GDM1 (cell line): Measurements from ENCODE around the gene URI1.
"Not testable (repeated sequence)": the region's sequence is repeated elsewhere in the genome, so short reads cannot be mapped to it uniquely, and the experiment has no call there.

Experiments
- DNase-seq: peaks from one replicate; lab custom pipeline; 2025; lab: John Stamatoyannopoulos, UW

URI1 gene

DNA sequence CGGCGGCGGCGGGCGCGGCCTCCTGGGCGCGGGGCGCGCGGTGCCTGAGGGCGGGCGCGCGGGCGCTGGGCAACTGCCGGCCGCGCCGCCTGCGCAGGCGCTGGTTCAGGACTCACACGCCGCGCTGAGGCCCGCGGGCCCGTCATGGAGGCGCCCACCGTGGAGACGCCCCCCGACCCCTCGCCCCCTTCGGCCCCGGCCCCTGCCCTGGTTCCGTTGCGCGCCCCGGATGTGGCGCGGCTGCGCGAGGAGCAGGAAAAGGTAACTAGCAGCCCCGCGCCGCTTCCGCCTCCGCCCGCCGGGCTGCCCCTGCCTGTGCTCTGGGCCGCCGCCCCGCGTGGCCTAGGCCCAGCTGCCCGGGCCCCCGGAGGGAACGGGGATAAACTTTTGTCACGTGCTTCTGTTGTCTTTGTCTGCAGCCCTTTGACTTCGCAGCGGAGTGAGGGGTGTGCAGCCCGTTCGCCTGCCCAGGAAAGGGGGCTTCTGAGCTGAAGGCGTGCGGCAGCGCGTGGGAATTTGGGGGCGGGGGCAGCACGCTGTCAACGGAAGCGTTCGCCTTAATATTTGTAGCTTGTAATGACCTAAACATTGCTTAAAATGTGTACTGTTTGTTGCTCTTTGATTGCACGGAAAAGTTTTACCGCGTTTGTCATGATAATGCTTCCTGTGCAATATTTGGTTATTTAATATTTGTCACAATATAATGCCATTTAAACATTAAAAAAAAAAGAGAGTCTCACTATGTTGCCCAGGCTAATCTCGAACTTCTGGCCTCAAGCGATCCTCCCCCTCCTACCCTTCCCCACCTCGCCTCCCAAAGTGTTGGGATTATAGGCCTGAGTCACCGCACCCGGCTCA lies 594 bp downstream of the URI1 start:
- no peak for DNase-seq

DNA sequence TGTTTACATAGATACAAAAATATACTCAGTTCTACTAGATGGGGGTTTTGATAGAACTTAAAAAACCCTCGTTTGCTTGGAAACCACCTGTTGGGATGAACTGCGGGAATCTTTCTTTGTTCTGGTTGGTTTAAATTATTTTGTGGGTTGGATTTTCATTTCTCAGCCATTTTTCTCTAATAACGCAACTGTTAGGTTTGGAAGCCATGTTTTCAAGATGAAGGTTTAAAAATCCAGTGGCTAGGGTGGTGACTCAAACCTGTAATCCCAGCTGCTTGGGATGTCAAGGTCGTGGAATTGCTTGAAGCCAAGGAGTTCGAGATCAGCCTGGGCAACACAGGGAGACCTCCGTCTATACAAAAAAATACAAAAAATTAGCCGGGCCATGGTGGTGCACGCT lies 1.6 kb downstream of the URI1 start:
- DNase-seq = no peak

DNA sequence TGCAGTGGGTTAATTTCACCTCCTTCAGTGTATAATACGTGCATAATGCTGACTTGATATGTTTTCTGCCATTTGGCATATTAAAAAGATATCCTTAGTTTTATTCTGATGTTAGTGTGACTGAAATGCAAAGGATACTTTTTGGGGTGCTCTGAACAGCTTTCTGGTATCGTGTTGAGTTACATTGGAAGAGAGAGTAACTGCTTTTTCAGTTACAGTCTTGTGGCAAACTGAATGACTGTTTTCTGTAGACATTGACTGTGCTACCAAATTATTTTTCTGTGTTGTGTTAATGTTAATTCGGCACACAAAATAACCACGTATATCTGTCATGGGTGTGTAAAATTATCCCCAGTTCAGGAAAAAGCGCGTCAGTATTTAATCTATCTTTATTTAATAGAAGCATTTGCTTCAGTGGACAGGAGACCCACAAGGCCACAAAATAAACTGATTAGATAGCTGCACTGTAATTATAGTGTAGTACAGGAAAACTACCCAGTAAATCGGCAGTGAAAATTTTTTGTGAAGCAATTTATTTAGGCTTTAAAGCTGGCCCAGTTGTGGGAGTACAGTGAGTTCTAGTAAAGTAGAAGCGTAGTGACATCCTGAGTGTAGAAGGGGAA lies 2.5 kb downstream of the URI1 start:
- DNase-seq = no peak

DNA sequence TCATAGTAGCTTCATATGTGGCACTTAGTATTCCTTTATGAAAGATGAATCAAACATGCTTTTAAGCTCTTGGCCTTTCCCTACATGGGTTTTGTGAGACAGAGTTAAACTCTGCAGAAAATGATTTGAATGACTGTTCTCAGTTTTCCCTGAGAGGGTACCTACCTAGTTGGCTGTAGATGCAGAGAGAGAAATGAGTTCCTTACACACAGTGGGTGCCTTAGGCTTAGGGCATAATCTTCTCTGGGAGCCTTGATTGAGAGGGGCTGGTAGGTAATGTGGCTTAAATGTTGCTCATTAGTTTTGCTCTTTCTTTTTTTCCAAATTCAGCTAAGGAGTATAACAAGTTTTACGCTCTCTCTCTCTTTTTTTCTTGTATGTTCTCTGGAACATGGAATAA lies 3.0 kb downstream of the URI1 start:
- DNase-seq = no peak

DNA sequence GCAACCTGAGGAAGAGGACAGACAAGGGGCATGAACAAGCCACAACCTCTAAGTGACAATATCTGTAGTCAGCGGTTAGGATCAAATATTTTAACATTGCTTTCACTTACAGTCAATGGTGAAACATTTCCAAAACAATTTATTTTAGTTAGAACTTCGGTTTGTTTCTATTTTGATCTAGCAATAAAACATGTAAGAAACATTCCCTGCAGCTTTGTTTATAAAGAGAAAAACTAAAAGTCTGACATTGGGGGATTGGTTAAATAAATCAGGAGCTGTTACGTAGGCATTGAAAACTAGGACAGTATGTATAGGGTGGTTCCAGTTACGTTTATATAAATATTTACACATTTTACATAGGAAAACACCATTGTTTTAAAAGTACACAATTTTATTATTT lies 3.4 kb downstream of the URI1 start:
- no peak for DNase-seq

DNA sequence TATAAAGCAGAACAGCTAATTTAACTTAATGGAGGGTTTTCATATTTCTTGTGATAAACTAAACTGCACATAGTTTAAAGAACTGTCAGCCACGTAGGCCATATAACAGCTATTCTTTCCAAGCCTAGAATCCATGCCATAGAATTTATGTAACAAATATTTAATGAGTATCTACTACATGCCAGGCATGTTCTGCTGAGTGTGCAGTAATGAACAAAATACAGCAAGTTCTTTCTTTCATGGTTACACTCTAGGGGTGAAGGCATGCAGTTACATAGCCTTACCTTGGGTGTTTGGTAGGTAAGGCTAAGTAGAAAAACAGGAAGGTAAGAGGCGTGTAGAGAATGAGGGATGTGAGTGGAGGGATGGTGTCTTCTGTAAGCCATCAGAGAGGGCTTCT lies 4.6 kb downstream of the URI1 start:
- no peak for DNase-seq

DNA sequence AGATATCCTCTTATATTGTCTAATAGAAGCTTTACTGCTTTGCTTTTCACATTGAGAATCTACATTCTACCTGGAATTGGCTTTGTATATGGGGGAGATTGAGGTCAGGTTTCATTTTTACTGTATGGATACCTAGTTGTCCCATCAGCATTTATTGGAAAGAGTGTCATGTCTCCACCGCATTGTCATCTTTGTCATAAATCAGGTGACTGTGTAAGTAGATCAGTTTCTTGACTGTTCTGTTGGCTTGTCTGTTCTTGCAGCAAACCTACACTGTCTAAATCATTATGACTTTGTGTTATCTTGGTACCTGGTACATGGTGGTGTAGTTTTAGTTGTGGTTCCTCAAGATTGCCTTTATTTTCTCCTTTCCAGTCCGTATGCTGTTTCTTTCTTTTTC lies 5.8 kb downstream of the URI1 start:
- no peak for DNase-seq

DNA sequence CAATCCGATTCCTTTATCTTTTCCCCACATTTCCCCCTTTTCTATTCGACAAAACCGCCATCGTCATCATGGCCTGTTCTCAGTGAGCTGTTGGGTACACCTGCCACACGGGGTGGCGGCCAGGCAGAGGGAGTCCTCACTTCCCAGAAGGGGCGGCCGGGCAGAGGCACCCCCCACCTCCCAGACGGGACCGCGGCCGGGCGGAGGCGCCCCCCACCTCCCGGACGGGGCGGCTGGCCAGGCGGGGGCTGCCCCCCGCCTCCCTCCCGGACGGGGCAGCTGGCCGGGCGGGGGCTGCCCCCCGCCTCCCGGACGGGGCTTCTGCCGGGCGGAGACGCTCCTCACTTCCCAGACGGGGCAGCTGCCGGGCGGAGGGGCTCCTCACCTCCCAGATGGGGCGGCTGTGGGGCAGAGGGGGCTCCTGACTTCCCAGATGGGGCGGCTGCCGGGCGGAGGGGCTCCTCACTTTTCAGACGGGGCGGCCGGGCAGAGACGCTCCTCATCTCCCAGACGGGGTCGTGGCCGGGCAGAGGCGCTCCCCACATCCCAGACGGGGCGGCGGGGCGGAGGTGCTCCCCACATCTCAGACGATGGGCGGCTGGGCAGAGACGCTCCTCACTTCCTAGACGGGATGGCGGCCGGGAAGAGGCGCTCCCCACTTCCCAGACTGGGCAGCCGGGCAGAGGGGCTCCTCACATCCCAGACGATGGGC lies 6.9 kb downstream of the URI1 start:
- DNase-seq = not testable (repeated sequence)

DNA sequence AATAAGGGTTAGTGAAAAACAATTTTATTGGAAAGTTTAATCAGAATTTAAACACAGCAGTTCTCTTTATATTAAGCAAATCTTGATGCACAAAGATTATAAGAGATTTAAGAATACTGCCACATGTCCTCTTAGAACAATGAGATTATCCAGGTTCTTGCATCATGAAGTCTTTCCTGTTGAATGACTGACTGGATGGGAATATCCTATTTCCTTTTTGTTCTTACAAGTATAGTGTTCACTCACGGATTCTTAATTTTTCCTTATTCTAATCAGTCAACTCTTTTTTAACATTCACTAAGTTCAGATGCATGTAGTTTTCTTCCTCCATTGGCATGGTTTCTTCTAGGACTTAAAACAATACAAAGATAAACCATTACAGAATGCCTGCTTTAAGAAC lies 10.1 kb downstream of the URI1 start:
- no peak for DNase-seq

DNA sequence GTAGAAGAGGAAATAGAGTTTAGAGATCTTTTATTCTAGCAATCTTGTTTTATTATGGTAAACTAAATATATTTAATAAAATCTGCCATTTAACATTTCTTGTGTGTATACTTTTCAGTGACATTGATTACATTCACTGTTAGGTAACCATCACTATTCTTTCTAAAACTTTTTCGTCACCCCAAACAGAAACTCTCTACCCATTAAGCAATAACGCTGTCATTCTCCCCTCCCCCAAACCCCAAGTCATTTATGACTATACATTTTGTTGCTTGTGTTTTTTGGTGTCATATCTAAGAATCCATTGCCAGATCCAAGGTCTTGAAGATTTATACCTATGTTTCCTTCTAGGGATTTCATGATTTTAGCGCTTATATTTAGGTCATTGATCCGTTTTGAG lies 10.6 kb downstream of the URI1 start:
- DNase-seq = no peak

DNA sequence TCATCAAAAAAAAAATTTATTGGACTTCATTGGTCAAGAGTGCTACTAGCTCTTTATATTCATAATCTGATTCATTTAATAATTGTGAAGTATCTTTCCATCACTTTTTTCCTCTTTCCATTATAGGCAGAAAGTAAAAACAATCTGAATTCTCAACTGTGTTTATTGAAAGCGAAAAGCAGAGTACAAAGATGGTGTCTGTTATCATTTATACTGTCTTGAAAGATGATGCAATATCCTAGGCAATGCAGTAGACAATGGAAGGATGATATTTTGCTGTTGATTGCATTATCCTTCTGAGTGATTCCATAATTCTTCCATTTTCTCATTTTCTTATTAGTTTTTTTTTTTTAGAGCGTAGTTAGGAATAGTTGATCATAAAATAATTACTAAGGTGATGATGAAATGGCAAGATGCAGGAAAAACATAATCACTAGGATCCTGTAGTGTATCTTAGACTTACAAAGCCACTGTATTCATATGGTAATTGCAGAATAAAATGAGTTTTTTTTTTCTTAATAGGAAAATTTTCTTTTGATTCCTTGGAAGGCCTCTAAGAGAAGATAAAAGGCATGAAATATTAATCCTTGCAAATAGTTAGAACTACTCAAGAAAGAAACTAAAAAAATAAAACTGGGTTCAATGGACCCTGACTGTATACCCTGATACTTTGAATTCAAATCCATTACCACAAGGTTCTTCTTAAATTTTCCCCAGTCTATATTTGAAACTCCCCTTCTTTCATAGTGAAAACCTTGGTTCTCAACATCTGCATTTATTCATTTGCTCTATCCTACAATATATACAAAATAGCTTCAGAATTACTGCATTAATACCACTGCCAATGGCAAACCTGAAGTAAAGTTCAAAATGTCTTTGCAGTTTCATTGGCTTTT lies 11.6 kb downstream of the URI1 start:
- DNase-seq = no peak

DNA sequence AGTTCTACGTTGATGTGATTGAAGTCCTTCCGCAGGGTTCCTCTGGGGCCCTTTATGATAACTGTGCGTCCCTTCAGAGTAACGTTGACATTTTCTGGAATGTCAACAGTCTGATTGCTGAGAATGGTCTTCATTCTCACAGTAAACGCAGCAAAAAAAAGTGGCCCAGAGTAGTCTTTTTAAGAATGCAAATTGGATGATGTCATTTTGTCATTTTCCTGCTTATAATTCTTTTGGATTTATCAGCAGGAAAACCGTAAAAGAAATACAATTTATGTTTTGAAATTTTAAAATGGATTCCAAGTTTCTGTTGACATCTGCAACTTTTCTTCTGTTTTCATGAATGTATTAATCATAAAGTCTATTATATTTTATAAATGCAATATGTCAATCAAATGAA lies 14.8 kb downstream of the URI1 start:
- DNase-seq = no peak

DNA sequence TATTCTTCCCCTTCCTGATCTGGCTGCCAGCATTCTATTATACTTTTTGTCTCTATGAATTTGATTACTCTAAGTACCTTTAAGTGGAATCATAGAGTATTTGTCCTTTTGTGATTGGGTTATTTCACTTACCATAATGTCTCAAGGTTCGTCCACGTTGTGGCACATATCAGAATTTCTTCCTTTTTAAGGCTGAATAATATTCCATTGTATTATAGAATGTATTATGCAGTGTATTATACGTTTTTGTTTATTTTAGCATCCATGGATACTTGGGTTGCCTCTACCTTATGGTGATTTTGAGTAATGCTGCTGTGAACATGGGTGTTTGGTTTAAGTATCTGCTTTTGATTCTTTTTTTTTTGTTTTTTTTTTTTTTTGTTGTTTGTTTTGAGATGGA lies 19.3 kb downstream of the URI1 start:
- no peak for DNase-seq

DNA sequence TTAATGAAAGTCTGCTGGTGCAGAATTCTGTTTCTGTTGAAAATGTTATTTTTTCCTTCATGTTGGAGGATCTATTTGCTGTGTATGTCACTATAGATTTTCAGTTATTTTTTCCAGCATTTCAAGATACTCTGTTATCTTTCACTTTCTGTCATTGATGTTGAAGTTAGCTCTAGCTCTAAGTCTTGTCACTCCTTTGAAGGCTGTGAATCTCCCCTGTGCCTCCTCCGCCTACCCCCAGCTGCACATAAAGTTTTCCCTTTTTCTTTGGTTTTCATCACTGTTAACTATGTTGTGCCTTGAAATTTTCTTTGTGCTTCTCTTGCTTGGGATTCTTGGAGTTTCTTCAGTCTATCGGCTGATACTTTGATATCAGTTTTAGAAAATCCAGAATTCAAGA lies 20.8 kb downstream of the URI1 start:
- DNase-seq = no peak

DNA sequence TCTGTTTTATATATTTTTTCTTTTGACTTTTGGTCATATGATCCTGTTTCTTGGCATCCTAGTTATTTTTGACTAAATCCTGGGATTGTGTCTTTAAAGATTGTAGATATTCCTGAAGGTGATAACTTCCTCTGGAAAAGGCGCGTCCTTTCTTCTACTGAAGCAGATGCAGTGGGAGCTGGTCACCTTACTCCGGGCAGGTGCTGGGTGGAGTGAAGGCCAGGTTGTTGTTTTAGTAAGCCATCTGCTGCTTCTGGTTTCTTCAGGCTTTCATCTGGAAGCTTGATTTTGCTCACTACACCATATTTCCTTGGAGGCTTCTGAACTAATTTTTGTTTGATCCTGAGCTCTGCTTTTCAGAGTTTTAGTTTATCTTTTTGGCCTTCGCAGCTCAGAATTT lies 21.5 kb downstream of the URI1 start:
- DNase-seq = no peak

DNA sequence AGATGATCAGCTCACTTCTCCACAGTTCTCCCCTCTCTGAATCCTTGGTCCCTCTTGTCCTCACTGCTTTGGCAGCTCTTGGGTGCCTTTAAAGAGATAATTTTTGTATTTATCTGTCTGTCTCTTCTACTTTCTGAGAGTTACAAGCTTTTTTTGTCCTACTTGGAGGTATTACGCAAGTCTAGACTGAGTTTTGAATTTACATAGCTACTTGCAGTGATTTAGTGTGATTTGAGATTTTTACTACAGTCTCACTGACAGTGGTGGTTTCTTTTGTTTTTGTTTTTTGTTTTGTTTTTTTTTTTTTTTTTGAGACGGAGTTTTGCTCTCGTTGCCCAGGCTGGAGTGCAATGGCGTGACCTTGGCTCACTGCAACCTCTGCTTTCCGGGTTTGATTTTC lies 22.1 kb downstream of the URI1 start:
- no peak for DNase-seq

DNA sequence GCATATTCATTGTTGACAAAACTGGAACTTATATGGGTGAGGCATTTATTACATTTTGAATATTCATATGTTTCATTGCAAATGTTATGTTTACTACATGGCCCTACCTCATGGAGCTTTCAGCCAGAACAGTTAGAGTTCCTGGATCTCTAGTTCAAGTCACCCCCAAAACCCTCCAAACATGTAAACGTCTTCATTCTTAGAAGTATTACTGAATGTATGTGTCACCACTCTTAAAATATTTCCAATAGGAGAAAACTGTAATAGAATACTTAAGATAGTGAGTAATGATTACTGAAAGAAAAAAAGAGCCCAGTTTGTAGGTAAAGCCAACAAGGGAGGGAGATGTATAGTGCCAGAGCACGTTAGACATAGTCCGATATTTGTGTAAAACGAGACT lies 23.5 kb downstream of the URI1 start:
- DNase-seq = no peak

DNA sequence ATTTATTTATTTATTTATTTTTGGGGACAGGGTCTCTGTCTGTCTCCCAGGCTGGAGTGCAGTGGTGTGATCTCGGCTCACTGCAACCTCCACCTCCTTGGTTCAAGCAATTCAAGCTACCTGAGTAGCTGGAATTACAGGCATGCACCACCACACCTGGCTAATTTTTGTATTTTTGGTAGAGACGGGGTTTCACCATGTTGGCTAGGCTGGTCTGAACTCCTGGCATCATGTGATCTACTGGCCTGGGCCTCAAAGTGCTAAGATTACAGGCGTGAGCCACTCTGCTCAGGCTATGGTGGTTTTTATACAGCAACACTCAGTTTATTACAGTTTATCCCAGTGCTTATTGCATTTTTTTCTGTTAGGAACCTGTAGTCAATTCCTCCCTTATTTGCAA lies 24.1 kb downstream of the URI1 start:
- not testable (repeated sequence) for DNase-seq

DNA sequence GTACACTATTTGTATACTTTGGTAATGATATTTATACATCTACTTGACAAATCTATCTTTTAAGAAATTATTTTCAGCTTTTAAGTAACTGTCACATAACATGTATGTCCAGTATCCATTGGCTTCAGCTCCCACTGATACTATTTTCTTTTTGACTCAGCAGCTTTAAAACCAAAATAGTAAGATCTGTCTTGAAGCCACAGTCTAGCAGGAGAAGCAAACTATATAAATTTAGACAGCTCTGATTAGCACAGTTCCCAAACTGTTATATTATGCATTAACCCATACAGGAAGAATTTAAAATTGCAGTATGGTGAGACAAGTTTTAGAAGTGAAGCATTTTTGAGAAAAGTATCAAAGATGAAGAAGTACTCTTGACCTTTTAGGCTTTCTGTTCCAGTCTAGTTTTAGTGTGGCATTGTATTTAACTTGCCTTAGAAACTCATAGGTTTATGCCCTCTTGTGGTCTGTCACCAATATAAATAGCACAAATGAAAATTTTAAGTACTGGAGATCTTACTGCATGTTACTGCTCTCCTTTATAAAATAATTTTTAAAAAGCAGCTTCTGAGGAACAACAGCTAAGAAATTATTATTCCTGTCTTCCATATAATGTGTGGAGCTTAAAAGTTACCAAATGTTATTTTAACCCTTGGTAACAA lies 24.7 kb downstream of the URI1 start:
- no peak for DNase-seq

DNA sequence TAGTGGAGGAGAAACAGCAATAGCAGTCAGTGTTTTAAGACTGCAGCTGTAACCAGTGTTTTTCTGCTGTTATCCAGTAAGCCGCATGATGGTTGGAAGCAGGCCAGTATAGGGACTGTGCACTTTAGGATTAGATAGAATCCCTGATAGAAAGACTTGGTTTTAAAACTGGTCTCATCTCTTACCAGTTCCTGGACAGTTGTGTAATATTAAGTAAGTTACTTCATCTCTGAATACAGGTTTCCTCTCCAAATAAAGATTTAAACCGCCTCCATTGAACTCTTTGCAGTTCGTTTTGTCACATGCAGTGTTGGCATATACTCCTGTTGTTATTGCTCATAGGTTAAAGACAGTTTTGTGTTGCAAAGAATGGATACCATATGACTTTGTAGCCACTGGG lies 25.6 kb downstream of the URI1 start:
- no peak for DNase-seq

DNA sequence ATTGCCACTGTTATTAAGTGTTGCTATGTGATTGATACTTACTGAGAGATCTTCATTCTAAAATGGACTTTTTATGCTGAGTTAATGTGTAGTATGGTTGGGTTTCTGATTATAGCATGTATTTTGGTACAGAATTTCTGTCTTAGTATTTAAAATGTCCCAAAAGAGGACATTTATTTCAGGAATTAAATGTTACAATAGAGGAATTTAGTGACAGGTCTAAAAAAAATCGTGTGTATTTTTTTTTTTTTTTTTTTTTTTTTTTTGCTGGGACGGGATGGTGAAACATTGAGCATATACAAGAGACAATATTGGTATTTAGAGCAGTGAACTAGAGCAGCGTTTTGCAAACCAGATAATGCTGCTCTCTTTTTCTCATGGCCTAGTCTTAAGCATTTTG lies 27.9 kb downstream of the URI1 start:
- DNase-seq = no peak

DNA sequence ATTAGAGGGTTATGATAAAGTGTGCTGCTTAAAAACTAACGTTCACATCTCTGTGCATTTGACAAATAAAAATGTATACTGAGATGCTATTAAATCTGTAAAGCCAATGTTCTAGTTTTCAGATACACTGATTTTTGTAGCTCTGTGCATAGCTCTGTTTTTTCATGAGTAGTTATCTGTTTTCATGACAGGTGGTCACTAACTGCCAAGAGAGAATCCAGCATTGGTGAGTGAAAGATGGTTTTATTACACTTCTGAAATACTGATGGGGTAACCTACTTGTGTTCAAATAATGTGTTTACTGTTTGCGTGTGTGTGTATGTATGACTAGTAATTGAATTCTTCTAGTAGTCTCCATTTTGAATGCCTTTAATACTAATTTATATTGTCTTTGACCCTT lies 29.0 kb downstream of the URI1 start:
- DNase-seq = no peak
